ENCODE measurements around the gene BRMS1. TPM values are rescaled to one million over a fixed set of nuclear protein-coding genes. Genes with fewer than 3 reads are reported as not detected.

The BRMS1 gene
- total and polyA plus RNA-seq, 2 experiments from 2014 or later, result 46.2 to 65.9 TPM

GRCh38 chr11:66373265-66373664, 28.4 kb upstream of the BRMS1 start:
- Histone ChIP-seq H2AFZ (no peak overlapping the region), H3K9me3 (ENCODE audit: low read depth) (no peaks in the 10 kb centered on the region), H3K27ac (no peak overlapping the region), H3K4me3 (no peak overlapping the region), H3K36me3 (ENCODE audit: low read depth) (no peaks in the 10 kb centered on the region), H3K9ac (no peak overlapping the region), H3F3A (ENCODE audit: insufficient read depth) (no peaks in the 10 kb centered on the region), H3K27me3 (replicated peaks; ENCODE audit: insufficient read depth) (peaks cover 33% of the 10 kb centered on the region), H3K79me2 (ENCODE audit: insufficient read depth) (no peaks in the 10 kb centered on the region), H3K4me2 (ENCODE audit: unreplicated experiment) (no peak overlapping the region), H3K4me1 (ENCODE audit: insufficient read depth) (no peaks in the 10 kb centered on the region), H4K20me1 (ENCODE audit: insufficient read depth) (no peaks in the 10 kb centered on the region), H3K9me2 (ENCODE audit: insufficient read depth) (no peaks in the 10 kb centered on the region)
- TF ChIP-seq EZH2phosphoT487 (IDR thresholded peaks at IDR 0.05; ENCODE audit: insufficient read depth, low read depth) (no peak), EZH2 (IDR thresholded peaks at IDR 0.05; ENCODE audit: insufficient read depth, poor library complexity, severe bottlenecking) (no peak)
- 7% methylated on average over 5 of the region's 5 CpGs for WGBS, 2 experiments (ENCODE audit: low coverage in 1 of 2, low lambda C conversion rate in 2 of 2, missing lambda C conversion rate in 2 of 2)
- DNase-seq, result no peak
- in situ Hi-C loops (cut with MboI), result no loop called here

- no peaks in the 10 kb centered on the region for H3K79me2 ChIP-seq (ENCODE audit: insufficient read depth)
- H3K9ac ChIP-seq, result no peak within 1 kb of the TSS
- peak within 1 kb of the TSS; percentile 66 for H3K4me2 ChIP-seq (ENCODE audit: unreplicated experiment)
- H4K20me1 ChIP-seq (ENCODE audit: insufficient read depth), result no peaks in the 10 kb centered on the region
- peaks cover 33% of the 10 kb centered on the region for H3K27me3 ChIP-seq (replicated peaks; ENCODE audit: insufficient read depth)
- no peaks in the 10 kb centered on the region for H3F3A ChIP-seq (ENCODE audit: insufficient read depth)
- peak; percentile 35 for DNase-seq
- in situ Hi-C loops (cut with MboI), result no loop called here
- H2AFZ ChIP-seq, result peak within 1 kb of the TSS; percentile 50
- WGBS, 2 experiments (ENCODE audit: low coverage in 1 of 2, low lambda C conversion rate in 2 of 2, missing lambda C conversion rate in 2 of 2), result 2 to 3% methylated on average over 32 to 68 of the region's 72 CpGs
- peak within 1 kb of the TSS; percentile 59 for H3K4me3 ChIP-seq
- H3K36me3 ChIP-seq (ENCODE audit: low read depth), result no peaks in the 10 kb centered on the region
- no peaks in the 10 kb centered on the region for H3K4me1 ChIP-seq (ENCODE audit: insufficient read depth)
- no peaks in the 10 kb centered on the region for H3K9me3 ChIP-seq (ENCODE audit: low read depth)
- TF ChIP-seq EZH2phosphoT487 (IDR thresholded peaks at IDR 0.05; ENCODE audit: insufficient read depth, low read depth) (peak; percentile 69; the same call in 1 of the 2 replicates), EZH2 (IDR thresholded peaks at IDR 0.05; ENCODE audit: insufficient read depth, poor library complexity, severe bottlenecking) (no peak)
- no peaks in the 10 kb centered on the region for H3K9me2 ChIP-seq (ENCODE audit: insufficient read depth)
- H3K27ac ChIP-seq, result no peak within 1 kb of the TSS
Observed at GRCh38 chr11:66371627-66372415, 26.9 kb upstream of the BRMS1 start, which contains the start of gene SLC29A2. Gene SLC29A2, minus strand, starts transcription at chr11:66371760. Its CDS starts 169 bp downstream, at chr11:66371591.

GRCh38 chr11:66369073-66369894, 24.4 kb upstream of the BRMS1 start:
- Histone ChIP-seq H3K27ac (no peak overlapping the region), H3K27me3 (replicated peaks; ENCODE audit: insufficient read depth) (peaks cover 24% of the 10 kb centered on the region), H3K9ac (no peak overlapping the region), H3K36me3 (ENCODE audit: low read depth) (no peaks in the 10 kb centered on the region), H3K9me2 (ENCODE audit: insufficient read depth) (no peaks in the 10 kb centered on the region), H3K79me2 (ENCODE audit: insufficient read depth) (no peaks in the 10 kb centered on the region), H3K4me2 (ENCODE audit: unreplicated experiment) (no peak overlapping the region), H2AFZ (no peak overlapping the region), H3K4me1 (ENCODE audit: insufficient read depth) (no peaks in the 10 kb centered on the region), H3K4me3 (no peak overlapping the region), H3F3A (ENCODE audit: insufficient read depth) (no peaks in the 10 kb centered on the region), H3K9me3 (ENCODE audit: low read depth) (no peaks in the 10 kb centered on the region), H4K20me1 (ENCODE audit: insufficient read depth) (no peaks in the 10 kb centered on the region)
- DNase-seq, result no peak
- 76 to 77% methylated on average over 21 to 25 of the region's 25 CpGs for WGBS, 2 experiments (ENCODE audit: low coverage in 1 of 2, low lambda C conversion rate in 2 of 2, missing lambda C conversion rate in 2 of 2)
- TF ChIP-seq EZH2phosphoT487 (IDR thresholded peaks at IDR 0.05; ENCODE audit: insufficient read depth, low read depth) (no peak), EZH2 (IDR thresholded peaks at IDR 0.05; ENCODE audit: insufficient read depth, poor library complexity, severe bottlenecking) (no peak)
- in situ Hi-C loops (cut with MboI), result no loop called here

- Histone ChIP-seq H3F3A (ENCODE audit: insufficient read depth) (no peaks in the 10 kb centered on the region), H3K9me3 (ENCODE audit: low read depth) (no peaks in the 10 kb centered on the region), H3K4me2 (ENCODE audit: unreplicated experiment) (no peak overlapping the region), H3K27ac (no peak overlapping the region), H3K79me2 (ENCODE audit: insufficient read depth) (no peaks in the 10 kb centered on the region), H3K9me2 (ENCODE audit: insufficient read depth) (no peaks in the 10 kb centered on the region), H2AFZ (no peak overlapping the region), H3K9ac (no peak overlapping the region), H3K4me1 (ENCODE audit: insufficient read depth) (no peaks in the 10 kb centered on the region), H3K27me3 (replicated peaks; ENCODE audit: insufficient read depth) (peaks cover 16% of the 10 kb centered on the region), H3K36me3 (ENCODE audit: low read depth) (no peaks in the 10 kb centered on the region), H3K4me3 (no peak overlapping the region), H4K20me1 (ENCODE audit: insufficient read depth) (no peaks in the 10 kb centered on the region)
- no peak for TF ChIP-seq EZH2 (IDR thresholded peaks at IDR 0.05; ENCODE audit: insufficient read depth, poor library complexity, severe bottlenecking)
- no peak for TF ChIP-seq EZH2phosphoT487 (IDR thresholded peaks at IDR 0.05; ENCODE audit: insufficient read depth, low read depth)
- in situ Hi-C loops (cut with MboI), result no loop called here
- WGBS, 2 experiments (ENCODE audit: low coverage in 1 of 2, low lambda C conversion rate in 2 of 2, missing lambda C conversion rate in 2 of 2), result 92 to 94% methylated on average over 6 of the region's 6 CpGs
- no peak for DNase-seq
Observed at GRCh38 chr11:66368484-66368883, 23.6 kb upstream of the BRMS1 start.
